ENCODE data around the gene MAP3K21.

MAP3K21 gene

GRCh38 chr1:233390842-233391737, 63.6 kb downstream of the MAP3K21 start:
- ATAC-seq: no peak

GRCh38 chr1:233393084-233393840, 65.7 kb downstream of the MAP3K21 start:
- ATAC-seq: no peak

- no peak for ATAC-seq
Observed at GRCh38 chr1:233393926-233394680, 66.6 kb downstream of the MAP3K21 start.

- ATAC-seq: peak; percentile 35 to 55
Observed at GRCh38 chr1:233394860-233395717, 67.6 kb downstream of the MAP3K21 start.

GRCh38 chr1:233395863-233396646, 68.5 kb downstream of the MAP3K21 start:
- no peak for ATAC-seq

GRCh38 chr1:233406339-233406960, 78.9 kb downstream of the MAP3K21 start:
- ATAC-seq: peak; percentile 18 to 21

GRCh38 chr1:233406994-233407631, 79.6 kb downstream of the MAP3K21 start:
- ATAC-seq: peak; percentile 84 to 90

- no peak for ATAC-seq
Observed at GRCh38 chr1:233409540-233409939, 82.0 kb downstream of the MAP3K21 start.

- ATAC-seq: no peak
Observed at GRCh38 chr1:233410906-233411305, 83.4 kb downstream of the MAP3K21 start.

GRCh38 chr1:233412812-233413211, 85.3 kb downstream of the MAP3K21 start:
- no peak for ATAC-seq

- no peak for ATAC-seq
Observed at GRCh38 chr1:233421293-233421692, 93.8 kb downstream of the MAP3K21 start.

GRCh38 chr1:233424779-233425178, 97.3 kb downstream of the MAP3K21 start:
- ATAC-seq: no peak

GRCh38 chr1:233427907-233428306, 100.4 kb downstream of the MAP3K21 start:
- ATAC-seq: no peak

- no peak for ATAC-seq
Observed at GRCh38 chr1:233431753-233432403, 104.4 kb downstream of the MAP3K21 start.

GRCh38 chr1:233432916-233433315, 105.4 kb downstream of the MAP3K21 start:
- ATAC-seq: no peak

- ATAC-seq: no peak
Observed at GRCh38 chr1:233433436-233434210, 106.1 kb downstream of the MAP3K21 start.
